Activated CD4-positive, alpha-beta memory T cell treated with anti-CD3 and anti-CD28 coated beads for 36 hours (primary cell): Measurements from ENCODE around the gene ZNF880. TPM values are rescaled to one million over a fixed set of nuclear protein-coding genes. Genes with fewer than 3 reads are reported as not detected.

Source experiments
- CTCF ChIA-PET: fragments of 350-600 bp; sonication (Branson Sonifier 250); formaldehyde crosslinking; loops from one replicate; lab custom pipeline; 2021; ENCODE audit warnings: antibody characterized with exemption, inconsistent platforms; lab: Charles Lee
- POLR2A ChIA-PET: fragments of 350-600 bp; sonication (Branson Sonifier 250); formaldehyde crosslinking; loops from one replicate; lab custom pipeline; 2021; ENCODE audit warnings: antibody characterized with exemption; lab: Charles Lee
- DNase-seq: peaks from one replicate; pipeline ENCODE4 v3.0.0-alpha.2; 2020
- H3K27ac Mint-ChIP-seq: one replicate; pipeline ENCODE4 v1.8.0; 2021; ENCODE audit warnings: mixed read lengths
- H3K27me3 Mint-ChIP-seq: one replicate; pipeline ENCODE4 v1.8.0; 2021; ENCODE audit warnings: mixed read lengths
- H3K36me3 Mint-ChIP-seq: one replicate; pipeline ENCODE4 v1.8.0; 2021; ENCODE audit warnings: mixed read lengths
- H3K4me1 Mint-ChIP-seq: one replicate; pipeline ENCODE4 v1.8.0; 2021; ENCODE audit warnings: low read depth, mixed read lengths
- H3K4me3 Mint-ChIP-seq: one replicate; pipeline ENCODE4 v1.8.0; 2021; ENCODE audit warnings: mild to moderate bottlenecking, mixed read lengths
- H3K9me3 Mint-ChIP-seq: one replicate; pipeline ENCODE4 v1.8.0; 2021; ENCODE audit warnings: mixed read lengths
- intact Hi-C: fragments of 100-400 bp; cut with micrococcal nuclease; formaldehyde crosslinking; loops from one replicate; pipeline ENCODE4 v1.15.1; 2023
- total RNA-seq, 2 experiments: library from RNA; stranded (reverse); gene quantifications; one replicate each; pipeline ENCODE4 v1.2.3, GENCODE V29; 2021

Gene ZNF880
- total RNA-seq, 2 experiments from 2014 or later, result 8.2 to 8.3 TPM

- intact Hi-C loops, result no loop called here
- Mint-ChIP-seq H3K27ac (no peak overlapping the region), H3K4me3 (no peak overlapping the region), H3K4me1 (no peaks in the 10 kb centered on the region), H3K36me3 (peaks cover 49% of the 10 kb centered on the region), H3K27me3 (no peaks in the 10 kb centered on the region), H3K9me3 (peaks cover 57% of the 10 kb centered on the region)
- DNase-seq, result no peak
- ChIA-PET POLR2A (no interaction called here), CTCF (no interaction called here)
Observed at GRCh38 chr19:52391135-52391534, 21.4 kb downstream of the ZNF880 start.

- H3K36me3 Mint-ChIP-seq, result peaks cover 68% of the 10 kb centered on the region
- peak within 1 kb of the TSS; percentile 76 for H3K27ac Mint-ChIP-seq
- no peaks in the 10 kb centered on the region for H3K27me3 Mint-ChIP-seq
- peak within 1 kb of the TSS; percentile 81 for H3K4me3 Mint-ChIP-seq
- peaks cover 47% of the 10 kb centered on the region for H3K9me3 Mint-ChIP-seq
- H3K4me1 Mint-ChIP-seq, result peaks cover 19% of the 10 kb centered on the region
- ChIA-PET CTCF (interaction anchor here (0.6 kb wide), 1 partner anchor 104 kb away, joined by 3 read pairs; no protein-coding TSS in a partner anchor), POLR2A (no interaction called here)
- DNase-seq, result peak; percentile 96
- intact Hi-C loops, result loop anchor here (1.0 kb wide), 1 partner anchor 130 kb away; the partner anchor contains the start of gene ZNF808
Observed at GRCh38 chr19:52397310-52398080, 27.8 kb downstream of the ZNF880 start, which contains the start of gene ZNF528. Gene ZNF528, plus strand, starts transcription at chr19:52397849. Its CDS starts 4,165 bp downstream, at chr19:52402014.

- POLR2A ChIA-PET, result no interaction called here
- H3K4me1 Mint-ChIP-seq, result peaks cover 19% of the 10 kb centered on the region
- intact Hi-C loops, result no loop called here
- peaks cover 69% of the 10 kb centered on the region for H3K36me3 Mint-ChIP-seq
- H3K27ac Mint-ChIP-seq, result peak overlapping the region; percentile 76
- H3K9me3 Mint-ChIP-seq, result peaks cover 47% of the 10 kb centered on the region
- DNase-seq, result peak; percentile 13
- CTCF ChIA-PET, result no interaction called here
- no peaks in the 10 kb centered on the region for H3K27me3 Mint-ChIP-seq
- H3K4me3 Mint-ChIP-seq, result peak overlapping the region; percentile 81
Observed at GRCh38 chr19:52398081-52398441, 28.3 kb downstream of the ZNF880 start.

DNA sequence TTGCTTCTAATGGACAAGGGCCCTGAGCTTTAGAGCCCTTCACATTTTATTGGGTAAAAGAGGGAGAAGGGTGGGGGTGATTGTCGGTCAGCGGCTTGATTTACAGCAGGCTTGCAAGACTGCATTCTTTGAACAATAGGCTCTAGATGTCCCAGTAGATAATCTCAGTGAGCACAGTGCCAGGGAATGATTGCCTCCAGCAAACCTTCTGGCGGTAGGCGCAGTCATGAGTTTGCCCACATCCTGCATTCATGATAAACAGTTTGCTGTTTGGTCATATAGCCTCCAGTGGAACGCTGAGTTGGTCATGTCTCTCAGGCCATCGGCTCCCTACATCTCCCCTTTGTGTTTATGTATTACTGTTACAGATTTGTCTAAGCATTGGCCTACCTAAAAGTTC lies 40.6 kb downstream of the ZNF880 start:
- Mint-ChIP-seq H3K4me3 (no peak overlapping the region), H3K36me3 (peaks cover 93% of the 10 kb centered on the region), H3K4me1 (no peaks in the 10 kb centered on the region), H3K27me3 (no peaks in the 10 kb centered on the region), H3K27ac (no peak overlapping the region), H3K9me3 (peaks cover 78% of the 10 kb centered on the region)
- no peak for DNase-seq
- intact Hi-C loops, result no loop called here
- ChIA-PET POLR2A (no interaction called here), CTCF (no interaction called here)

- H3K27ac Mint-ChIP-seq, result no peak overlapping the region
- peaks cover 61% of the 10 kb centered on the region for H3K36me3 Mint-ChIP-seq
- H3K27me3 Mint-ChIP-seq, result no peaks in the 10 kb centered on the region
- no peaks in the 10 kb centered on the region for H3K4me1 Mint-ChIP-seq
- intact Hi-C loops, result no loop called here
- peaks cover 90% of the 10 kb centered on the region for H3K9me3 Mint-ChIP-seq
- H3K4me3 Mint-ChIP-seq, result no peak overlapping the region
- CTCF ChIA-PET, result no interaction called here
- POLR2A ChIA-PET, result no interaction called here
- no peak for DNase-seq
Observed at GRCh38 chr19:52415711-52416110, 46.0 kb downstream of the ZNF880 start.

- no peaks in the 10 kb centered on the region for H3K27me3 Mint-ChIP-seq
- H3K36me3 Mint-ChIP-seq, result peaks cover 17% of the 10 kb centered on the region
- CTCF ChIA-PET, result no interaction called here
- no peak within 1 kb of the TSS for H3K27ac Mint-ChIP-seq
- no peak for DNase-seq
- H3K4me1 Mint-ChIP-seq, result no peaks in the 10 kb centered on the region
- peaks cover 67% of the 10 kb centered on the region for H3K9me3 Mint-ChIP-seq
- POLR2A ChIA-PET, result no interaction called here
- intact Hi-C loops, result no loop called here
- no peak within 1 kb of the TSS for H3K4me3 Mint-ChIP-seq
Observed at GRCh38 chr19:52428937-52429336, 59.2 kb downstream of the ZNF880 start, which contains the start of gene ZNF534. Gene ZNF534, plus strand, starts transcription at chr19:52429148. Its CDS starts 2,327 bp downstream, at chr19:52431475.

Other genes starting within 250 kb of the ZNF880 start
- gene ZNF616, start 230.0 kb upstream of the ZNF880 start, total RNA-seq, result 10 to 100 TPM; 10.5 to 11.6 TPM
- 10 to 100 TPM in 1 of 2 experiments, 1 to 10 TPM in 1; 8.2 to 12.8 TPM for gene ZNF836, start 198.3 kb upstream of the ZNF880 start, total RNA-seq
- 100 to 1,000 TPM; 224 to 229 TPM for gene PPP2R1A, start 179.9 kb upstream of the ZNF880 start, total RNA-seq
- gene ZNF766, start 100.3 kb upstream of the ZNF880 start, total RNA-seq, result 10 to 100 TPM; 21.6 to 23.2 TPM
- 1 to 10 TPM; 3.4 to 4.1 TPM for gene ZNF480, start 72.8 kb upstream of the ZNF880 start, total RNA-seq
- 1 to 10 TPM; 1.7 to 2.1 TPM for gene ZNF610, start 33.7 kb upstream of the ZNF880 start, total RNA-seq
- 1 to 10 TPM; 4.4 to 8.1 TPM for gene ZNF528, start 27.9 kb downstream of the ZNF880 start, total RNA-seq
- not detected for gene ZNF534, start 59.2 kb downstream of the ZNF880 start, total RNA-seq
- gene ZNF578, start 83.6 kb downstream of the ZNF880 start, total RNA-seq, result under 1 TPM; 0.56 to 0.78 TPM
- gene ZNF808, start 157.7 kb downstream of the ZNF880 start, total RNA-seq, result 10 to 100 TPM; 31.8 to 32.9 TPM
- gene ZNF701, start 200.4 kb downstream of the ZNF880 start, total RNA-seq, result 10 to 100 TPM; 19.9 to 22.7 TPM